Breast epithelium (tissue), 4 donors: ENCODE results near the gene P4HA3. TPM values are rescaled to one million over a fixed set of nuclear protein-coding genes. Genes with fewer than 3 reads are reported as not detected.

Source experiments
- DNase-seq, 2 donors: peaks; one replicate each; pipeline ENCODE4 v3.0.0-alpha.2; 2019; ENCODE audit warnings: low spot score in 2 of 2
- H3K27ac ChIP-seq, 2 donors: fragments of 200-600 bp; sonication (generic) in 1 of 2; one replicate each; pipeline ENCODE4 v1.5.1; 2016 to 2019; ENCODE audit warnings: mild to moderate bottlenecking in 1 of 2
- H3K27me3 ChIP-seq, 2 donors: fragments of 200-600 bp; sonication (generic) in 1 of 2; one replicate each; pipeline versions ENCODE4 v1.5.1 to v1.6.0; 2017 to 2019; ENCODE audit warnings: control low read depth in 1 of 2, mild to moderate bottlenecking in 1 of 2
- H3K36me3 ChIP-seq: fragments of 200-600 bp; one replicate; pipeline ENCODE4 v1.5.1; 2019
- H3K4me1 ChIP-seq, 2 donors: fragments of 200-600 bp; sonication (generic); one replicate each; pipeline ENCODE4 v1.5.1; 2016 to 2019; ENCODE audit warnings: control low read depth in 1 of 2
- H3K4me3 ChIP-seq, 3 donors: fragments of 200-600 bp; sonication (generic); 1 replicate in 2 of 3; 2 replicates in 1 of 3; pipeline ENCODE4 v1.5.1; 2016 to 2019; ENCODE audit warnings: mild to moderate bottlenecking in 3 of 3, moderate library complexity in 2 of 3
- H3K9me3 ChIP-seq, 2 donors: fragments of 200-600 bp; sonication (generic) in 1 of 2; one replicate each; pipeline ENCODE4 v1.5.1; 2016 to 2019; ENCODE audit warnings: control low read depth in 1 of 2
- CTCF ChIP-seq, 3 donors: fragments of 450-650 bp; IDR thresholded peaks; one replicate each; pipeline ENCODE4 v1.5.1; 2016 to 2017; ENCODE audit warnings: antibody characterized with exemption in 3 of 3, mild to moderate bottlenecking in 3 of 3, moderate library complexity in 3 of 3
- POLR2A ChIP-seq: fragments of 450-650 bp; IDR thresholded peaks from one replicate; pipeline ENCODE4 v1.6.1; 2016; ENCODE audit warnings: antibody characterized with exemption, mild to moderate bottlenecking, moderate library complexity
- POLR2AphosphoS5 ChIP-seq, 3 donors: sonication (generic); formaldehyde crosslinking; IDR thresholded peaks; one replicate each; pipeline ENCODE4 v1.6.1; 2017; ENCODE audit warnings: antibody characterized with exemption in 3 of 3
- intact Hi-C: fragments of 100-400 bp; cut with DNase I; formaldehyde crosslinking; loops from one replicate; pipeline ENCODE4 v1.15.1; 2023; ENCODE audit warnings: low total_unique reads
- total RNA-seq, 3 donors: library from RNA; depleted of rRNA; stranded (reverse); fragments of >200 nt; gene quantifications; one replicate each; pipeline ENCODE4 v1.1.0, GENCODE V29; 2016

The P4HA3 gene
- total RNA-seq, 3 donors from 2014 or later, result 0.29 to 0.66 (median 0.48) TPM

- TF ChIP-seq CTCF (IDR thresholded peaks at IDR 0.05), result no peak
- no peak for TF ChIP-seq POLR2A
- intact Hi-C loops, result no loop called here
- H3K36me3 ChIP-seq, result no peaks in the 10 kb centered on the region
- H3K27ac ChIP-seq, result no peak overlapping the region
- no peaks in the 10 kb centered on the region for H3K4me1 ChIP-seq
- H3K9me3 ChIP-seq, result no peaks in the 10 kb centered on the region
- no peaks in the 10 kb centered on the region for H3K27me3 ChIP-seq
- no peak overlapping the region for H3K4me3 ChIP-seq
- no peak for DNase-seq
These were observed 42.2 kb downstream of the P4HA3 start for GRCh38 chr11:74269161-74269811.

DNA sequence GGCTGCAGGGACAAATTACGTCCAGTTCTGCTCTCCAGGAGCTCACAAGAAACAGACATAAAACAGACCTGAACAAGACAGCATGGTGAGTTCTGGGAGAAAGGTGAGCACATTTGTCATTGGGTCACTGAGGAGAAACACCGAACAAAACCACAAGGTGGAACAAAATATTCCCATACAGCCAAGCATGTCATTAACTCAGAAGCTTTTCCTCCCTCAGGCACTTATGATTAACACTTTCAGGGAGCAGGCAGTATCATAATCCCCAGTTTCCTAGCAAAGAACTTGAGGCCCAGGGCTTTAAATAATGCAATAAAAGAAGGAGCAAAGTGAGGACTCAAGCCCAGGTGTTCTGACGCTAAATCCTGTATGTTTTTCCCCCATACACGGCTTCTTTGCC is 43.0 kb downstream of the P4HA3 start:
- no peaks in the 10 kb centered on the region for H3K4me1 ChIP-seq
- intact Hi-C loops, result no loop called here

DNA sequence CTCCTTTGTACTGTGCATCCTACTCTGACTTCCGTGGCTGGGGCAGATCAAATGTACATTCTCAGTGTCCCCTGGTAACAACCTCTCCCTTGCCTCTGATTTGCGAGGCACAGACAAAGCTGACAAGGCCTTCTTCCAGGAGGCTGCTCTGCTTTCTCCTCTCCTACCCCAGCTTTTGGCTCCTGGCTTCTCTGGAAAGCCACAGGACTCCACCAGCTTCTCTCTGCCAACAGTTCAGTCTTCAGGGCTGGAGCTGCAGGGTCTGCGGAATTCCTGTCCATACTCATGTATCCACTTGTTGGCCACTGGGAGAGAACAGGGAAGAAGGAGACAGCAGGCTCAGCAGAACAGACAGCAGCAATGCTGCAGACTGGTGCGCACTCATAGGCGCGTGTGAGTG is 44.4 kb downstream of the P4HA3 start:
- no peak for DNase-seq
- no peaks in the 10 kb centered on the region for H3K27me3 ChIP-seq
- no peak overlapping the region for H3K27ac ChIP-seq
- no peaks in the 10 kb centered on the region for H3K36me3 ChIP-seq
- TF ChIP-seq POLR2AphosphoS5 (IDR thresholded peaks at IDR 0.05), result no peak
- no peak for TF ChIP-seq POLR2A
- no peak for TF ChIP-seq CTCF (IDR thresholded peaks at IDR 0.05)
- no peak overlapping the region for H3K4me3 ChIP-seq
- intact Hi-C loops, result no loop called here
- H3K4me1 ChIP-seq, result no peaks in the 10 kb centered on the region
- no peaks in the 10 kb centered on the region for H3K9me3 ChIP-seq

More for the DNA sequence above, 43.0 kb downstream of the P4HA3 start:
- no peaks in the 10 kb centered on the region for H3K27me3 ChIP-seq
- no peak overlapping the region for H3K27ac ChIP-seq
- no peak overlapping the region for H3K4me3 ChIP-seq
- no peak for DNase-seq
- TF ChIP-seq POLR2A (no peak), POLR2AphosphoS5 (IDR thresholded peaks at IDR 0.05) (no peak), CTCF (IDR thresholded peaks at IDR 0.05) (no peak)
- no peaks in the 10 kb centered on the region for H3K36me3 ChIP-seq
- H3K9me3 ChIP-seq, result no peaks in the 10 kb centered on the region

GRCh38 chr11:74265256-74265655 is 46.2 kb downstream of the P4HA3 start:
- DNase-seq, result no peak
- H3K27ac ChIP-seq, result no peak overlapping the region
- no peaks in the 10 kb centered on the region for H3K27me3 ChIP-seq
- no peak for TF ChIP-seq CTCF (IDR thresholded peaks at IDR 0.05)
- TF ChIP-seq POLR2A, result no peak
- TF ChIP-seq POLR2AphosphoS5 (IDR thresholded peaks at IDR 0.05), result no peak
- no peak overlapping the region for H3K4me3 ChIP-seq
- H3K9me3 ChIP-seq, result no peaks in the 10 kb centered on the region
- no peaks in the 10 kb centered on the region for H3K4me1 ChIP-seq
- no peaks in the 10 kb centered on the region for H3K36me3 ChIP-seq
- intact Hi-C loops, result no loop called here

DNA sequence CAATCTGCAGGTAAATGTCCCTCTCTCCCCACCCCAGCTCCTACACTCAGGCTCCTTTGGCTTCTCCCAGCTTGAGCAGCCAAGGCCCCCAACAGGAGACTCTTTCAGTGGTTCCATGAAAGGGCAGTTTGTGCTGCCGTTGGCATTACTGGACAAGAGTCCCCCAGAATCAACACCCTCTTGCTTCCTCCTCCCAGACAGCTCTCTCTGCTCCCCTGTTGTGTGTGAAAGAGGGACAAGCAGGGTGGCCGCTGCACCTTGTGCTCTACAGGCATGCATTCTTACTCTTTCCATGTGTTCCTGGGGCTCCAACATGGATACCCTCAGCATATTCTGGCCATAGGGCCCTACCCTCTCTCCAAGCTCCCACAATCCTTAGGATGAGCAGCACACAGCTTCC is 48.7 kb downstream of the P4HA3 start:
- Histone ChIP-seq H3K9me3 (no peaks in the 10 kb centered on the region), H3K27ac (no peak overlapping the region), H3K4me3 (no peak overlapping the region), H3K27me3 (no peaks in the 10 kb centered on the region), H3K4me1 (no peaks in the 10 kb centered on the region), H3K36me3 (no peaks in the 10 kb centered on the region)
- DNase-seq, result no peak
- intact Hi-C loops, result no loop called here
- TF ChIP-seq POLR2AphosphoS5 (IDR thresholded peaks at IDR 0.05), result no peak
- TF ChIP-seq POLR2A, result no peak
- no peak for TF ChIP-seq CTCF (IDR thresholded peaks at IDR 0.05)
